ENCODE data around the gene RNU1-4.
"Not testable (repeated sequence)": the region's sequence is repeated elsewhere in the genome, so short reads cannot be mapped to it uniquely, and the experiment has no call there.

DNA sequence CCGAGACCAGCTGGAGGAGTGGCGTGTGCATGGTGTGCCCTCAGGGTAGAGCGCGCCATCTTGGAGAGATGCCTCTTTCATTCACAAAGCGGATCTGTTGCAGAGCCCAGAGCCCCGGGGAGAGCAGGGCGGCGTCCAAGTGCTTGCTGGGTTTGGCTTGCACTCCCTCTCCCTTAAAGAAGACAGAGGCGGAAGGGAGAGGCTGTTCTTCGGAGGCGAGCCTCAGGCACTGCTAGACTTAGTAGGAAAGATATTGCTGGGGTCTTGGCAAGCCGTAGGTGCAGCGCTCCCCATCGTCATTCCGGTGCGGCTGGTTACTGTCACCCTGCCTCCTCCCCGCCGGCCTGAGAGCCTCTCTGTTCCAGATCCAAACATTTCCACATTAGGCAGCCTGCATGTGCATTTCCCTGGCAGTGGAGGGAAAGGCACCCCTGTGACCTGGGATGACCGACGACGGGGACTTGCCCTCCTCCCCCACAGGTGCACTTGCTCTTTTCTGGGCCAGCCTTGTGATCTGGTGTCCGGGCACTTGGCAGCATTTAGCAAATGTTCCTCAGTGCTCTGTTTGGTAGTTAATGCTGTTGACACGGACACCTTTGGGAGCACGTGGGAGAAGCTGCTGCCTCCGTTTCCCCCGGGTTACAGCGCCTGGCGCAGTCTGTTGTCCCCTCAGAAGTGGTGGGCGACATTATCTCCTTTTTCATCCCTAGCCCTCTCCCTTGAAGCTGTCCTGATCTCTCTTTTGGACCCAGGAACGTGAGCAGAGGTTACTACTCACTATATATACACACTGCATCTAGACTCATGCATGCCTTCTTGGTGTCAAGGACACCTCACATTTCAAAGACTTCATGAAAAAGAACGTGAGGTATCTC lies 25.7 kb downstream of the RNU1-4 start:
- TF ChIP-seq, protein P1, sequence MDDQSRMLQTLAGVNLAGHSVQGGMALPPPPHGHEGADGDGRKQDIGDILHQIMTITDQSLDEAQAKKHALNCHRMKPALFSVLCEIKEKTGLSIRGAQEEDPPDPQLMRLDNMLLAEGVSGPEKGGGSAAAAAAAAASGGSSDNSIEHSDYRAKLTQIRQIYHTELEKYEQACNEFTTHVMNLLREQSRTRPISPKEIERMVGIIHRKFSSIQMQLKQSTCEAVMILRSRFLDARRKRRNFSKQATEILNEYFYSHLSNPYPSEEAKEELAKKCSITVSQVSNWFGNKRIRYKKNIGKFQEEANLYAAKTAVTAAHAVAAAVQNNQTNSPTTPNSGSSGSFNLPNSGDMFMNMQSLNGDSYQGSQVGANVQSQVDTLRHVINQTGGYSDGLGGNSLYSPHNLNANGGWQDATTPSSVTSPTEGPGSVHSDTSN (IDR thresholded peaks at IDR 0.05) = not testable (repeated sequence)
- TF ChIP-seq, protein P2, sequence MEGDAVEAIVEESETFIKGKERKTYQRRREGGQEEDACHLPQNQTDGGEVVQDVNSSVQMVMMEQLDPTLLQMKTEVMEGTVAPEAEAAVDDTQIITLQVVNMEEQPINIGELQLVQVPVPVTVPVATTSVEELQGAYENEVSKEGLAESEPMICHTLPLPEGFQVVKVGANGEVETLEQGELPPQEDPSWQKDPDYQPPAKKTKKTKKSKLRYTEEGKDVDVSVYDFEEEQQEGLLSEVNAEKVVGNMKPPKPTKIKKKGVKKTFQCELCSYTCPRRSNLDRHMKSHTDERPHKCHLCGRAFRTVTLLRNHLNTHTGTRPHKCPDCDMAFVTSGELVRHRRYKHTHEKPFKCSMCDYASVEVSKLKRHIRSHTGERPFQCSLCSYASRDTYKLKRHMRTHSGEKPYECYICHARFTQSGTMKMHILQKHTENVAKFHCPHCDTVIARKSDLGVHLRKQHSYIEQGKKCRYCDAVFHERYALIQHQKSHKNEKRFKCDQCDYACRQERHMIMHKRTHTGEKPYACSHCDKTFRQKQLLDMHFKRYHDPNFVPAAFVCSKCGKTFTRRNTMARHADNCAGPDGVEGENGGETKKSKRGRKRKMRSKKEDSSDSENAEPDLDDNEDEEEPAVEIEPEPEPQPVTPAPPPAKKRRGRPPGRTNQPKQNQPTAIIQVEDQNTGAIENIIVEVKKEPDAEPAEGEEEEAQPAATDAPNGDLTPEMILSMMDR (IDR thresholded peaks at IDR 0.05) = not testable (repeated sequence)
- TF ChIP-seq RAD21 (IDR thresholded peaks at IDR 0.05; ENCODE audit: low read length) = not testable (repeated sequence)

Data from SK-N-SH (cell line).